Endothelial cell of hepatic sinusoid (primary cell): Measurements from ENCODE around the gene SPINK8.
"Not testable (repeated sequence)": the region's sequence is repeated elsewhere in the genome, so short reads cannot be mapped to it uniquely, and the experiment has no call there.

Source experiments
- in situ Hi-C: cut with HindIII; loops from 2 replicates; pipeline ENCODE4 v1.10.0; 2017; ENCODE audit warnings: low sequenced_read_pairs

Gene SPINK8

DNA sequence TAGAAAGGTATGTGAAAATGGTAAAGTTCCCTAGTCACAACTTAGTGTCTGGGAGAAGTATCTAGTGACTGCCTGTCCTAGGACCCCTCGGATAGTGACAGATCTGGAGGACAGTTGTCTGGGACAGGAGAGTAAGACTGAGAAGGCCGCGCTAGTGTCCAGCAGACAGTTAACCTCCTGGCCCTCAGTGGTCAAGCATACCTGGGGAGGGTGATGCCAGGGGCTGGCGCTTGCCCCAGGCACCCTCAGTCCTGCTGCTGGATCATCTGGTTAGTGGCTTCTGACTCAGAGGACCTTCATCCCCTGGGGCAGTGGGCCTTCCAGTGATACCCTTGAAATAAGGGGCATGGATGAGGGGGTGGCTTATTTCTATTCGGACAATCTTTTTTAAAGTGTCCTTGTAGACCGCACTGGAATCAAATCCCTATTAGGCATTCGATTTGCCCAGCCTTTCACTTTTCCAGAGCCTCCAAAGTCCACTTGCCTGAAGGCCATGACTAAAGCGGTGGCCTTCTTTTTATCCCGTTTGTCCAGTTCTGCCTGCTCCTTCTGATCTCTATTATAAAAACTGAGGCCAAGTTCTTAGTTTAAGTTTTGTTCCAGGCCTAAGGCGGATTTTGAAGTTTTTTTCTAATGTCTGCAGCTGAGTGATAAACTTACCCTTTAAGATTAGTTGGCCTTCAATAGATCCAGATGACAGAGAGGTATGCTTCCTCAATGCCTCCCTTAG lies 1.6 kb downstream of the SPINK8 start:
- in situ Hi-C loops: not testable (repeated sequence)

DNA sequence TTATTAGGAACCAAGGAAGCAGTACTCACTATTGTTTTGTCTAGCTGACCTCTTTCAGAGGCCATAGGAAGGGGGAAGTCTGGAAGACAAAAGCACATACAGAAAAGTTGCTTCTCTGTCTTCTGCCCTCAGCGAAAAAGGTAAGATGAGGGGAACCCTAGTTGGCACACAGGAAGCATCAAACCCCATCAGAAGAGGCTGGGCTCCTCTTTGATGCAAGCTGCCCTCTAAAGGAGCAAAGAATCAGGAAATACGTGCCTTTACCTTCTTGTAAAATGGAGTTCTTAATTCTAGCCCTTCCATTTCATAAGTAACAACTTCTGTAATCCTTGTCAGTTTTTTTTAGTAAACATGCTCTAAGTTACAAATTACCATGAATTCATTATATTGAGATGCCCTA lies 12.5 kb downstream of the SPINK8 start:
- in situ Hi-C loops: loop anchor here (10.0 kb wide), 1 partner anchor 64 kb away; no protein-coding TSS in a partner anchor

DNA sequence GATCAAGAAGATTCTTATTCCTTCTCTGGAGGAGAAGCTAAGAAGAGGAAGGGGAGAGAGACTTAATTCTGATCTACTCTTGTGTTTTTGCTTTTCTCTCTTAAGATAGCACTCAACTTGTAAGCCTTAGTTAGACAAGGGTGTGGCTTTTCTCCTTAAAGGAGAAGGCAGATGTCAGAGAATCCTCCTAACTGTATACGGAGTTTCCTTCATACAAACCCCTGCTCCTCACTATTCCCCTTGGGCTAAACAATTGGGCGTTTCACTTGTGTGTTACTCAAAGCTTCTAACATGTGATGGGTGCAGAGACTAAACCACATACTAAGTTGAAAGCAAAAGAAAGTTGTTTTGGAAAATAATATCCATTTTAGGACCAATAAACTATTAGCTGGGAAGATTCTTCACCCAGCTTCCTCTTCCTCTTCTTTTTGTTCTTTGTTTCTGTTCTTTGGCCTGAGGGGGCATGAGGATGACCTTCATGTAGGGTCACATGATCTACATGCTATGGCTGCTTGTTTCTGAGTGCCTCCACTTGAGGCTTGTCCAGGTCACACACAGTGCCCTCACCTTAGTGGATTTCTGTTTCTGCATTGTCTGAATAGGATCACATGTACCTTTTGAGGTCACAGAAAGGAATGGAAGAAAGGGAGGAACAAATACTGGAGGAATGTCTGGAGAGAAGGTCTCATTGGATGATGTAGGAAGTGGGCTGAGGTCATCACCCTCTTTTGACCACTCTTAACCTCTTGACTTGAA lies 14.6 kb downstream of the SPINK8 start:
- in situ Hi-C loops: no loop called here

DNA sequence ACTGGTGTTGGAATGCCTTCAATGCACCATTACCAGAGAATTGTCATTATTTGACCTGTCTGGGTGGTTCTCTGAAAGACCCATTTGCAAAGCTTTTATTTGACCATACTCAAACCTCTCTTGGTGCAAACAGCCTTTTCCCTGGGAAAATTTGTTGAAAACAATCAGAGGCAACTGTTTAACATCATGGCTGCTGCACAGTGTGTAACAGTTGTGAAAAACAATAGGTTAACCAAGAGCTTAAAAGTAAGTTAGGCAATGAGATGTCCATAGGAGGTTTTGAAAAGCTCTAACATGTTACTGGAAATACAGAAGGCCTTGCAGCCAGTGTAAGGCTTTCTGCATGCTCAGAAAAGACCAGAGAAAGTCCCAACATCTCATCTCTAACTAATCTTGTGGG lies 18.9 kb downstream of the SPINK8 start:
- in situ Hi-C loops: no loop called here

DNA sequence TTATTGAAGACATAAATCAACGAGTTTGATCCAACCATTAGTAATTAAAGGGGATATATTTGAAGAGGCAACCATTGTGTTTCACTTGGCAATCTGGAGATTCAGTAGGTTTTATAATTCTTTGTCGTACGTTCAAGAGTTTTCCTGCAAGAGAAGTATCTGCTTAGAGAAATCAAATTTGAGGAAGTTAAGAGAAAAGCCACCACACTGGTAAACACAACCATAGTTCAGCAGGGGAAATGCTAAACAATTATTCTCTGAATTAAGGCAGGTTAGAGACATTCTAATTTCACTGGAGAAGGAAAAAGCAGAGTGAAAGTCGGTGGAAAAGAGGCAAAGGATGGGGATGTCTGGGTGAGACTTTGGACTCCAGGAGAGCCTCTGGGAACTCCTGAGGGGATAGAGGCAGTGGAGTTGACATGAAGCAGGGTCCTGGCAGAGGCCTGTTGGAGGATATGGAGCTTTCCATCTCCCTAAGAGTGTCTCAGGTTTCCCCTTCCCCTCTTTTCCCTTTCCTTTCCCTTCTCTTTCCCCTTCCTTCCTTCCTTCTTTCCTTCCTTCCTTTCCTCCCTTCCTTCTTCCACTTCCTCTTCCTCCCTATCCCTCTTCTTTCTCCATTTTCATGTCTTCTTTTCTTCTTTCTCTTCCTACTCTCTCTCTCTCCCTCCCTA lies 26.5 kb downstream of the SPINK8 start:
- in situ Hi-C loops: no loop called here

DNA sequence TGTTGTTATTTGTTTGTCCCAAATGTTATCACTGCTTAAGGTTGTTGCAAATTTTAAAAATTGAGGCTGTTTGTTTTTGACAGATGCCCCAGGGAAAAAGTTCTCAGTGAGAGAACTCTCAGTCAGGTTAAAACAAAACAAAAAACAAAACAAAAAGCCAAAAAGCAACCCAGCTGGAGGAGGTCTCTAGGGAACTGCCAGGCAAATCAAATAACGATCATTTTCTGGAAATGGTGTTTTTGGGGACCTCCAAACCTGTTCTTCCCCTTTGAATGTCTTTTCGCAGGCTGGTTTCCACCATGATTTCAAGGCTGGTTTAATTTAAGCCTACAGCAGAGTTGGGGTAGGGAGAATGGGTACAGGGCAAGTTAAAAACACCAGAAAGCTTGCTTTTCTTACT lies 27.2 kb downstream of the SPINK8 start:
- in situ Hi-C loops: no loop called here

DNA sequence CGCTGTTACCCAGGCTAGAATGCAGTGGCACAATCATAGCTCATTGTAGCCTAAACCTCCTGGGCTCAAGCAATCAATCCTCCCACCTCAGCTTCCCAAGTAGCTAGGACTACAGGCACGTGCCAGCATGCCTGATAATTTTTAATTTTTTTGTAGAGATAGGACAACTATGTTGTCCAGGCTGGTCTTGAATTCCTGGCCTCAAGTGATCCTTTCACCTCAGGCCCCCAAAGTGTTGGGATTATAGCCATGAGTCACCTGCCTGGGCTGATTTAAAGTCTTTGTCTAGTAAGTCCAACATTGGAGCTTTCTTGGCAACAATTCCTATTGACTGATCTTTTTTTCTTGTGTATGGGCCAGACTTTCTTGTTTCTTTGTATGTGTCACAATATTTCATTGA lies 28.1 kb downstream of the SPINK8 start:
- in situ Hi-C loops: no loop called here

DNA sequence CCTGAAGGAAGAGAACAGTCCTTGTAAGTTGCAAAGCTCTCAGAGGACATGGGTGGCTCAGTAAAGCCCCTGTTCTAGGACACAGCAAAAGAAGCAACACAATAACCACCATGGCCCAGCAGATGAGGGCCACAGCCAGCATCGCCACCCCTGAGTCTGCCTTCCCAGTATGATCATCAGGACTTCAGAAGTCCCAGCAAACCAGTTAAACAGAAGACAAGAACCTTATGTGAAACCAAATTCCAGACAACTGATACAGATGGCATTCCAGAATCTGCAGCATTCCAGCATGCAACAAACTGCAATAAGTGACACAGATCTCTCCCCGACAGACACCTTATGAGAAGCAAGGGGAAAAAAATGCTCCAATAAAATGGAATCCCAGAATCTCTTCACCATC lies 30.4 kb downstream of the SPINK8 start:
- in situ Hi-C loops: no loop called here

DNA sequence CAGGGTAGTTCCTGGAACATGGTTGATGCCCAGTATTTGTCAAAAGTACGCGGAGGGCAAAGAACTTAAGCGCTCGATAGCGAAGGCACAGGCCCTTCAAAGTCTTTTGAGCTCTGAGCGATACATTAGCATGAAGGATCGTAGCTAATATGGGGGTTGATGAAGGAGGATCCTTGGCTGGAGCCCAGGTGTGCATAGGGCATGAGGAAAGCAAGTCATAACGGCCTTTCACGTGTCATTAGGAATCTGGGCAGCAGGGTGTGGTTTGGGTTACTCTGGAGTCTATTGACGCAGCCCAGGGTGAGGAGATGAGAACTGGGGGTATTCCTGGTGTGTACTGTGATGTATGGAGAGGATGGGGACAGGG lies 31.7 kb downstream of the SPINK8 start:
- in situ Hi-C loops: no loop called here

DNA sequence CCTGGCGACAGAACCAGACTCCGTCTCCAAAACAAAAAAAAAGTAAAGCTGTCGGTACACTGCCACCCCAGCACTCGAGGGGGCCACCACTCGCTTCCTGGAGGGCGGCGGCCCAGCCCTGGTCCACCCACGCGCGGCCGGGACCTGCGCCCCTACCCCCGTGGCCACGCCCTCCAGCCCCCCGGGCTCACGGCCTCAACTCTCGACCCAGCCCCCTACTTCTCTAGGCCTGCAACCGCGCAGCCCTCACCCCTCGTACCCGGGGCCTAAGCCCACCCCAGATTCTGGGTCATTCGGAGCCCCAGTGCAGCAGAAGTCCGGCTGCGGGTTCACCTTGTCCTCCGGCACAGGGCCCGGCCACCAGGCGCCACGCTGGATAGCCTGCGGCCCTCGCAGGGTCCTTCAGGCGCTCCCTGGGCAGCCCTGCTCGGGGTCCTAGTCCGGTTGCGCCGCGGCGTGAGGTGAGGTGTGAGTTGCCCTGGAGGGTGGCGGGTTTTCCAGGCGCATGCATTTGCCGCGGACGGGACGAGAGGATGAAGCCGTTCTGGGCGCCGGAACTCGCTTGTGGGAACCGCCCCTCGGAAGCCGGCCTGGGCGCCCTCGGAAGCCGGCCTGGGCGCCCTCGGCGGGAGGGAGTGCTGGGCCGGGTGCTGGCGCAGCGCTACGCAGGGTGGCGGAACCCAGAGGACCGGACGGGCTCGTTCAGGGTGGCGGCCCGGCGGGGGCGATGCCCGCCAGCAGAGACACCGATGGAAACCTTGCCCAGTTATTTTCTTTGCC lies 32.3 kb downstream of the SPINK8 start, which contains the start of gene NME6:
Gene NME6 (minus strand): TSS at position 348 of the 780 bp plus-strand sequence.
- in situ Hi-C loops: no loop called here

DNA sequence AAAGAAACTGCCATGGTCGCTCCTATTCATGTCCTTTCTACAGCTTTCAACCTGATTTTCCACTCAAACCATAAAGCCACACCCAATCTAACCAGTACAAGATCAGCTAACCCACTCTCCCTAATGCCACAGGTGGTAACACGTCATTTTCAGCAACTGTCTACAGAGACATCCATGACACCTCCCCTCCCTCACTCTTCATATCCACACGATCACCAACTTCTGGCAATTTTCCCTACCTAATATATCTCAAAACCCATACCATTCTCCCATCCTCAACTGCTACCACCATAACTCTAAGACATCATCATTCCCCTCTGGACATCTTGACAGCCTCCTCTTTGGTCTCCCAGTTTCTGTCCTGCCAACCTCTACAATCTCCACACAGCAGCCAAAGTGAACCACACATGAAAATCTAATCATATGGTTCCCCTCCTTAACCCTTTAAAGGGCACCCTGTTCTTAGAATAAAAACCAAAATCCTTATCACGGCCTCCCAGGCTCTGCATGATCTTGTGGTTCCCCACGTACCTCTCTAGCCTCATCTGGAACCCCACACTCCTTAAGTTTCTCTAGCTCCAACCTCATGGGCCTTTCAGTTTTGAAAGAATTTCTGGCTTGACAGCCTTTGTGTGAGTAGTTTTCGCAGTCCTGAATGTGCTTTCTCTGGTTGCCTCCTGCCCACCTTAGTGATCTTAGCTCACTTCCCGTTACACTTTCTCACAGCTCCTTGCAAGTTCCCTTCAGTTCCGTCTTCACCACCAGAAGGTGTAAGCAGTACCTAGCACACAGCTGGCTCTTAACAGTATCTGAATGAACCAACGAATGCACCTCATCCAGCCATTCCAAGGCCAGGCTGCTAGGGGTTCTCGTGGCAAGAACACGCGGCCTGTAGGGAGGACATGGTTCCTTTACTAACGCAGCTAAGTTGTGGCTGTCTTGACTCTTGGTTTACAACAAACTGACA lies 33.4 kb downstream of the SPINK8 start:
- in situ Hi-C loops: no loop called here

DNA sequence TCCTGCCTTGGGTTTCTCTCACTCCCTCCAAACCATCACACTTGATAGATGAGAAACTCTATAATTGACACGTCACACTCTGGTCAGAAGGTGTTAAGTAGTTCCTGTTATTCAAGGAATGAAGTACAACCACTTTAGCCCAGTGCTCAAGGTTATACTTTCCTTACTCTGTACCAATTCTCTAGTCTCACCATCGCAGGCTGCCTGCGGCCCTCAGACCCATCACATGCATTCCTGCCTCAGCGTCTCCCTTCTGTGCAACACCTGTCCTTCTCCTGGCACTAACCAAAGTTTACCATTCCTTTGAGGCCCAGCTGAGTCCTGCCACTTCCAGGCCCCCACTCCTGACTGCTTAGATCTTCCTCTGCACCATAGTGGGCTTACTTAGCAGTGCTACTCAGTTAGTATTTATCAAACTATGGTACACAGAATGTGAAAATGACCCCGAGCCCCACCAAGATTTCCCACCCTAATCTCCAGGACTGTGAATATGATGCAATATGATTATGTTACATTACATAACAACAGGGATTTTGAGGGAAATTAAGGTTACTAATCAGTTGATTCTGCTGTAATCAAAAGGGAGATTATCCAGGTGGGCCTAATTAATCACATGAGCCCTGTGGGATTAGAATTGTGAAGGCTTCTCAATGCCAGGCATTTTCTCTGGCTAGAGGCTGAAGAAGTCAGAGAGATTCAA lies 36.2 kb downstream of the SPINK8 start:
- in situ Hi-C loops: no loop called here

DNA sequence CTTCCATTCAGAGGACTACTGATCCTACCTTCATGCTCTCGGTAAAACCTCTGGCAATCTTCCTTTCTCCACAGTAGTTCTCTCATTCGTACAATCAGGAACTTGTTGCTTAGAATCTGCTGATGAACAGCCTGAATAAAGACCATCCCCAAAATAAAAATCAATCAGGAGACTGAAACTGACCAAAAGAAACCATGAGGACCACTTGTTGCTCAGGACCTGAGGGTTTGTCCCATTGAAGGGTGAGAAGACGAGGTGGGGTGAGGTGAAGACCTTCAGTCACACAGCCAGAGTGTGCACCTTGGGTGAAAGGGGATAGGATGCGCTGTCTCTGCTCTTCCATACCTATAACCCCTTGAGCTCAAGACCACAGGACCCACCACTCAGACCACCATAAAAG lies 36.8 kb downstream of the SPINK8 start:
- in situ Hi-C loops: no loop called here

DNA sequence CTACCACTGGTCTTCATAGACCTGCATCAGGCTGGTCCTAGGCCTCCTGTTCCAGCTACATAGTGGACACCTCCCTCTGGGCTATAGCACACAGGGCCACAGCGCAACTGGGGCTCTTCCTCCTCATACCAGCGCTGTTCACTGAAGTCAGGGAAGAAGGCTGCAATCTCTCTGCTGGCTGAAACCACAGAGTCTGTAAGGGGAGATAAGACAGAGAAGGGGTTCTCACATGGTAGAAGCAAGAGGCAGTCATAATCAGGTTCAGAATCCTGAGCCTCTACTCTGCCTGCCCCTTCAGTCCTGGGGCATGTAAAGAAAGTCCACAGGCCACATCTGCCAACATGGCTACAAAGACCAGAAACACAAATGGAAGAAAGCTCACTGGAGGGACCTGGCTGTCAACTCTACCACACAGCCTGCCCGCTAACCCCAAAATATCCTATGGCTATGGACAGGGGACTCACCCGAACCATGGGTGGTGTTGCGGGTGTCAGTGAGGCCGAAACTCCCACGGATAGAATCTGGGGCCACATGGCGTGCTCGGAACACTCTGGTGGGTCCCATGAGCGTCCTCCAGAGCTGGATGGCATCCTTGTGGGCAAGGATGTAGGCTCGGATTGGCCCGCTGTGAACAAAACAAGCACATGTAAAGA lies 38.7 kb downstream of the SPINK8 start:
- in situ Hi-C loops: no loop called here

DNA sequence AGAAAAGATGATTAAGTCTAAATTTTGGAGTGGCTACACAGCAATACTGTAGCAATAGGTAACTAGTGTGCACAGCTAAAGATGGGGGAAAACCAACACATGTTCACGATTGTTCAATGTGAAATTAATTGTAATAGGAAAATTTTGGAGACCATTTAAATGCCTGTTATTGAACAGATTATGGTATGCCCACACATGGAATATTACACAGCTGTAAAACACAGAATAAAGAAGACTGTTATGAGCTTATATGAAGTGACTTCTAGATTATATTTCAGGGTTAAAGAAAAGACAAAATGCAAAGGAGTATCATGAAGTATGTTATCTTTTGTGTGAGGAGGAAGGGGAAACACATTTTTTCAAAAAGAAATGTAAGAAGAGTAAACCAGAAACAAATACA lies 43.8 kb downstream of the SPINK8 start:
- in situ Hi-C loops: no loop called here

DNA sequence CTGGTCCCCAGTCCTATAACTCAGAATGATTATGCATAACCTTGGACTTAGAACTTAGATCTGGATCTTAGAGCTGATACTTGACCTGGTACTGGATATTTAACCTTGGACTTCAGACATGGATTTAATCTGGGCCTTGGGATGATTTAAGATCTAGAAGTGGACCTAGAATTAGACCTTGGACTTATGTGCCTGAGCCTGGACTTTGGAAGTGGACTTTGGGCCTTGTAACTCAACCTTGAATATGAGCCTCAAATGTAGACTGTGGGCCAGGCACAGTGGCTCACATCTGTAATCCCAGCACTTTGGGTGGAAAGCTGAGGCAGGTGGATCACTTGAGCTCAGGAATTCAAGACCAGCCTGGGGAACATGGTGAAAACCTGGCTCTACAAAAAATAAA lies 46.4 kb downstream of the SPINK8 start:
- in situ Hi-C loops: no loop called here

DNA sequence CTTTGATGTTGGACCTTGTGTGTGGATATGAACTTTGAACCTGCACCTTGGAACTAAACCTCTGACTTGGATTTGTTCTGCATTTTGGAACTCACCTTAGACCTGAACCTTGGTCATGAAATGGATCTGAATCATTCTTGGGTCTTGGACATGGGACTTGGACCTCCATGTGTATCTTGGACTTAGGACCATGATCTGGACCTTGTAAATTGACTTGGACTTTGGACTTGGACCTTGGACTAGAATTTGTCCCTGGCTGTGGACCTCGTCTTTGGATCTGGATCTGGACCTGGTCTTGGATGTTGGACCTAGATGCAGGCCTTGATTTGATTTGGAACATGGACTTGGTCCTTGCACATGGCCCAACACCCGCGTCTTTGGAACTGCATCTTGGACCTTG lies 47.2 kb downstream of the SPINK8 start:
- in situ Hi-C loops: no loop called here

DNA sequence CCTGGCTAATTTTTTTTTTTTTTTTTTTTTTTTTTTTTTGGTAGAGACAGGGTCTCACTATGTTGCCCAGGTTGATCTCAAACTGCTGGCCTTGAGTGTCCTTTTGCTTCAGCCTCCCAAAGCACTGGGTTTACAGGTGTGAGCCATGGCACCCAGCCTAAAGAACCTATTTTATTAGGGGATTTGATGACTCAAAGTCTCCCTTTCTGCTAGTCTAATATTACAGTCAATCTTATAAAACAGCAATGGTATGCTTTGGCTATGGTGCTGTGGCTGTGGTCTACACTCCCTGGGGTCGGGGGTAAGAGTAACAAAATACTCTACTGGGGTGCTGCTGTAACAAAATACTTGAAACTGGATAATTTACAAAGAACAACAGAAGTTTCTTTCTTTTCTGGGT lies 47.8 kb downstream of the SPINK8 start:
- in situ Hi-C loops: no loop called here

DNA sequence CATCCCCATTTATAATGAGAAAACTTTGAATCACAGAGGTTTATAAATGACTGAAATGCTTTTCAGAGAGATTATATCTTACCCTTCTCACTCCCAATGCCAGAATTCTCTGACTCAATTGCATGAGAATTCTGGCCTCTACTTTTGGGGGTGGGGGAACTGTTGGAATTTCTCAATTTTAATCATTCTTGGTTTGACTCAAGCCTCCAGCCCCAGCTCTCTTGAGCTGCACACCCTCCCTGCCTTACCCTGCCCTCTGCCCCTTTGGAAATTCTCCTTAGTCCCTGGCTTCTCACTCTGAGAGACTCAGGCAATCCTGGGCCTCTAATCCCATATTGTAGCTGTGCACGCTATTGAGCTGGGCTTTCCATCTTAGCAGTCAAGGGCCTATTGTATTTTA lies 48.3 kb downstream of the SPINK8 start:
- in situ Hi-C loops: no loop called here
